Activated CD8-positive, alpha-beta memory T cell treated with anti-CD3 and anti-CD28 coated beads, Interleukin-2, amount 50 U/mL, for 4 hours (primary cell): Measurements from ENCODE around the gene GID8.

Experiments
- DNase-seq: peaks from one replicate; pipeline ENCODE4 v3.0.0-alpha.2; 2020

GID8 gene

GRCh38 chr20:62905536-62906117 is 32.3 kb upstream of the GID8 start:
- no peak for DNase-seq

GRCh38 chr20:62906209-62906608 is 31.7 kb upstream of the GID8 start:
- no peak for DNase-seq

- DNase-seq: no peak
Measured at GRCh38 chr20:62906647-62907375, 31.1 kb upstream of the GID8 start.

- DNase-seq: peak; percentile 46
Measured at GRCh38 chr20:62907384-62908317, 30.3 kb upstream of the GID8 start.

- no peak for DNase-seq
Measured at GRCh38 chr20:62908971-62909791, 28.8 kb upstream of the GID8 start.

GRCh38 chr20:62910217-62910766 is 27.7 kb upstream of the GID8 start:
- no peak for DNase-seq

- DNase-seq: no peak
Measured at GRCh38 chr20:62910777-62911497, 27.0 kb upstream of the GID8 start.

GRCh38 chr20:62911701-62912280 is 26.2 kb upstream of the GID8 start:
- DNase-seq: no peak

- DNase-seq: no peak
Measured at GRCh38 chr20:62913043-62913630, 24.8 kb upstream of the GID8 start.

- DNase-seq: no peak
Measured at GRCh38 chr20:62914436-62914835, 23.5 kb upstream of the GID8 start.

GRCh38 chr20:62914970-62915457 is 22.9 kb upstream of the GID8 start:
- no peak for DNase-seq

- DNase-seq: no peak
Measured at GRCh38 chr20:62916703-62917476, 21.1 kb upstream of the GID8 start.

GRCh38 chr20:62917720-62918119 is 20.2 kb upstream of the GID8 start:
- no peak for DNase-seq

- DNase-seq: no peak
Measured at GRCh38 chr20:62918147-62918546, 19.8 kb upstream of the GID8 start.

- DNase-seq: peak; percentile 31
Measured at GRCh38 chr20:62918831-62919230, 19.1 kb upstream of the GID8 start.

- DNase-seq: no peak
Measured at GRCh38 chr20:62920039-62920645, 17.8 kb upstream of the GID8 start.

GRCh38 chr20:62921119-62921687 is 16.7 kb upstream of the GID8 start:
- DNase-seq: peak; percentile 68

GRCh38 chr20:62922451-62922921 is 15.5 kb upstream of the GID8 start:
- DNase-seq: peak; percentile 48
